ENCODE measurements around the gene GMDS.

GMDS gene

GRCh38 chr6:1606780-1607515 lies 638.5 kb downstream of the GMDS start:
- no peak for DNase-seq

- no peak for DNase-seq
These were observed 639.3 kb downstream of the GMDS start for GRCh38 chr6:1605893-1606779.

GRCh38 chr6:1605004-1605892 lies 640.2 kb downstream of the GMDS start:
- DNase-seq: no peak

- DNase-seq: peak; percentile 48
These were observed 641.0 kb downstream of the GMDS start for GRCh38 chr6:1604158-1605003.

- no peak for DNase-seq
These were observed 641.7 kb downstream of the GMDS start for GRCh38 chr6:1603708-1604107.

GRCh38 chr6:1602049-1602713 lies 643.2 kb downstream of the GMDS start:
- no peak for DNase-seq

- no peak for DNase-seq
These were observed 644.0 kb downstream of the GMDS start for GRCh38 chr6:1601158-1602048.

GRCh38 chr6:1600764-1601157 lies 644.6 kb downstream of the GMDS start:
- DNase-seq: no peak

GRCh38 chr6:1600063-1600763 lies 645.2 kb downstream of the GMDS start:
- DNase-seq: no peak

- no peak for DNase-seq
These were observed 645.9 kb downstream of the GMDS start for GRCh38 chr6:1599469-1599868.

GRCh38 chr6:1598886-1599285 lies 646.5 kb downstream of the GMDS start:
- DNase-seq: no peak

- no peak for DNase-seq
These were observed 647.0 kb downstream of the GMDS start for GRCh38 chr6:1598433-1598832.

GRCh38 chr6:1597924-1598323 lies 647.5 kb downstream of the GMDS start:
- no peak for DNase-seq

- DNase-seq: no peak
These were observed 648.2 kb downstream of the GMDS start for GRCh38 chr6:1597121-1597744.

GRCh38 chr6:1596088-1596852 lies 649.1 kb downstream of the GMDS start:
- DNase-seq: peak; percentile 36

- no peak for DNase-seq
These were observed 649.9 kb downstream of the GMDS start for GRCh38 chr6:1595271-1596087.

GRCh38 chr6:1594445-1595200 lies 650.8 kb downstream of the GMDS start:
- no peak for DNase-seq

All from GDM1 (cell line).